HepG2 (cell line): Measurements from ENCODE around the gene CBFA2T2. TPM values are rescaled to one million over a fixed set of nuclear protein-coding genes. Genes with fewer than 3 reads are reported as not detected.

Experiments used
- ADNP ChIP-seq: sonication (generic); formaldehyde crosslinking; IDR thresholded peaks from 2 replicates; pipeline ENCODE4 v1.4.0; 2020; ENCODE audit warnings: missing genetic modification reagents
- EED ChIP-seq: sonication (generic); formaldehyde crosslinking; IDR thresholded peaks from 2 replicates; pipeline ENCODE4 v1.5.0; 2020; ENCODE audit warnings: mild to moderate bottlenecking, missing genetic modification reagents
- MEIS1 ChIP-seq: sonication (generic); formaldehyde crosslinking; IDR thresholded peaks from 2 replicates; pipeline ENCODE4 v1.9.0; 2021; ENCODE audit warnings: mild to moderate bottlenecking, missing genetic modification reagents, moderate library complexity, borderline replicate concordance
- PAWR ChIP-seq: sonication (generic); formaldehyde crosslinking; IDR thresholded peaks from 2 replicates; pipeline ENCODE4 v1.4.0; 2020; ENCODE audit warnings: missing genetic modification reagents, mild to moderate bottlenecking, borderline replicate concordance
- PAX8 ChIP-seq: sonication (generic); formaldehyde crosslinking; IDR thresholded peaks from 2 replicates; pipeline ENCODE4 v1.8.0; 2022; ENCODE audit warnings: mild to moderate bottlenecking, missing genetic modification reagents, borderline replicate concordance
- ZNF251 ChIP-seq: sonication (generic); formaldehyde crosslinking; IDR thresholded peaks from 2 replicates; pipeline ENCODE4 v1.9.0; 2021; ENCODE audit warnings: mild to moderate bottlenecking, missing genetic modification reagents
- ZNF430 ChIP-seq: sonication (generic); formaldehyde crosslinking; IDR thresholded peaks from 2 replicates; pipeline ENCODE4 v1.9.0; 2021; ENCODE audit warnings: mild to moderate bottlenecking, missing genetic modification reagents
- ZNF562 ChIP-seq: sonication (generic); formaldehyde crosslinking; IDR thresholded peaks from 2 replicates; pipeline ENCODE4 v1.8.0; 2022; ENCODE audit warnings: missing genetic modification reagents, borderline replicate concordance
- ZNF605 ChIP-seq: sonication (generic); formaldehyde crosslinking; IDR thresholded peaks from 2 replicates; pipeline ENCODE4 v1.8.0; 2022; ENCODE audit warnings: mild to moderate bottlenecking, missing genetic modification reagents
- ZNF709 ChIP-seq: sonication (generic); formaldehyde crosslinking; IDR thresholded peaks from 2 replicates; pipeline ENCODE4 v1.5.0; 2020; ENCODE audit warnings: mild to moderate bottlenecking, missing genetic modification reagents
- ZNF790 ChIP-seq: sonication (generic); formaldehyde crosslinking; IDR thresholded peaks from 2 replicates; pipeline ENCODE4 v1.8.0; 2022; ENCODE audit warnings: missing genetic modification reagents, mild to moderate bottlenecking, borderline replicate concordance
- ZNF850 ChIP-seq: sonication (generic); formaldehyde crosslinking; conservative IDR thresholded peaks from 2 replicates; pipeline ENCODE4 v1.9.0; 2021; ENCODE audit warnings: mild to moderate bottlenecking, missing genetic modification reagents
- ZNF878 ChIP-seq: sonication (generic); formaldehyde crosslinking; IDR thresholded peaks from 2 replicates; pipeline ENCODE4 v1.8.1; 2023; ENCODE audit warnings: mild to moderate bottlenecking, missing genetic modification reagents, moderate library complexity
- polyA plus RNA-seq, 8 experiments: library from polyadenylated mRNA; depleted of rRNA in 3 of 8; stranded (reverse) in 7 of 8; unstranded in 1 of 8; fragments of >200 nt; fragmentation: Illumina TruSeq in 4 of 8; extraction: Trizol in 4 of 8; gene quantifications; 2 replicates each; pipeline versions ENCODE4 v1.2.1 to v1.2.3, GENCODE V29; 2011 to 2016; ENCODE audit warnings: low read depth in 4 of 8, missing spikeins in 1 of 8, mixed read lengths in 1 of 8; ENCODE audit not compliant: insufficient read depth in 1 of 8
- total RNA-seq, 5 experiments: library from RNA; depleted of rRNA; stranded (reverse); fragments of >200 nt; fragmentation: Illumina TruSeq; extraction: Trizol; gene quantifications; 2 replicates each; pipeline ENCODE4 v1.2.3, GENCODE V29; 2016; ENCODE audit warnings: low read depth in 1 of 5
- TF ChIP-seq, protein P1 (sequence below): sonication (generic); formaldehyde crosslinking; IDR thresholded peaks from 2 replicates; pipeline ENCODE4 v1.8.0; 2022; ENCODE audit warnings: mild to moderate bottlenecking, missing genetic modification reagents; ENCODE audit not compliant: insufficient replicate concordance
- TF ChIP-seq, protein P2 (sequence below): sonication (generic); formaldehyde crosslinking; IDR thresholded peaks from 2 replicates; pipeline ENCODE4 v1.8.0; 2022; ENCODE audit warnings: mild to moderate bottlenecking, missing genetic modification reagents, moderate library complexity
- TF ChIP-seq, protein P3 (sequence below): IDR thresholded peaks from 2 replicates; pipeline ENCODE4 v1.6.1; 2012; ENCODE audit warnings: low read depth, low read length, improper control_type of control experiment
- TF ChIP-seq, protein P4 (sequence below): sonication (generic); formaldehyde crosslinking; conservative IDR thresholded peaks from 2 replicates; pipeline ENCODE4 v1.4.0; 2020; ENCODE audit warnings: missing genetic modification reagents
- TF ChIP-seq, protein P5 (sequence below): IDR thresholded peaks from 2 replicates; pipeline ENCODE4 v1.6.1; 2012; ENCODE audit warnings: low read length, improper control_type of control experiment

The CBFA2T2 gene
- total and polyA plus RNA-seq, 2 of the 13 experiments (the other 11 are each of a cell fraction or from before 2014, with no cell fraction given), result 6.3 to 21.2 TPM

DNA sequence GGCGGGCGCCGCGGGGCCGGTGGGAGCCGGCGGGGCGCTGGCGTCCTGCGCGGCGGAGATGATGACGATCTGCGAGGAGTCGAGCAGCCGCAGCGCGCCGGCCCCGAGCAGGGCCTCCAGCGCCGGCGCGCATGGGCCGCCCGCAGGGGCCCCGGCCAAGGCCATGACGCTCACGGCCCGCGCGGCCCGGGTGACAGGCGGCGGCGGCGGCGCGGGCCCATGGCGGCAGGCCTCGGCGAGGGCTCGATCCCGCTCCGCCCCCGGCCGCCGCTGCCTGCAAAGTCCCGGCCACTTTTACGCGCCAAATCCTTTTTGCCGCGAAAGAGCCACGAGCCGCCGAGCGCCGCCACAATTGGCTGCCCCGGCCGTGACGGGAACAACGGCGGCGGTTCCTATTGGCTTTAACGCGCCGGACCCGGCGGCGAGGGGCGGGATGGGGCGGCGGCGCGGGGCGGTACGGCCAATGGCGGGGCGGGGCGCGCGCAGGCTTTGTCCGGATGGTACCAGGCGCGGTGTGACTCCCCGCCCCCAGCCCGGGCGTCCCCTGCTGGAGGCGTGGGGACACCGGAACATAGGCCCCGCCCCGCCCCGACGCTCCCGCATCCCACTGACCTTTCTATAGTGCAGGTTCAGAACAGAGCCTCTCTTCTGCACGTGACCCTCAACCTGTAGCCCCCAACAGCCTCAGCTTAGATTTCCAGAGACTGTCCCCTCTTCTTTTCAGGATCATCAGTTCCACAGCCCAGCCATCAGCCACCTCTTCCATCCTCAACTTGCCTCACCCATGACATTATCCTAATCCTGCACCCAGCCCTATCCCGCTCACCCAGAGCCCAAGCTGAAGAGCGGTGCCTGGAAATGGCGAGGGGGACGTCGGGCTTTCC, 196.4 kb downstream of the CBFA2T2 start, which contains the start of gene E2F1 (continued):
- TF ChIP-seq, protein P1, sequence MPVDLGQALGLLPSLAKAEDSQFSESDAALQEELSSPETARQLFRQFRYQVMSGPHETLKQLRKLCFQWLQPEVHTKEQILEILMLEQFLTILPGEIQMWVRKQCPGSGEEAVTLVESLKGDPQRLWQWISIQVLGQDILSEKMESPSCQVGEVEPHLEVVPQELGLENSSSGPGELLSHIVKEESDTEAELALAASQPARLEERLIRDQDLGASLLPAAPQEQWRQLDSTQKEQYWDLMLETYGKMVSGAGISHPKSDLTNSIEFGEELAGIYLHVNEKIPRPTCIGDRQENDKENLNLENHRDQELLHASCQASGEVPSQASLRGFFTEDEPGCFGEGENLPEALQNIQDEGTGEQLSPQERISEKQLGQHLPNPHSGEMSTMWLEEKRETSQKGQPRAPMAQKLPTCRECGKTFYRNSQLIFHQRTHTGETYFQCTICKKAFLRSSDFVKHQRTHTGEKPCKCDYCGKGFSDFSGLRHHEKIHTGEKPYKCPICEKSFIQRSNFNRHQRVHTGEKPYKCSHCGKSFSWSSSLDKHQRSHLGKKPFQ (CRISPR knock-in tag), result no peak
- TF ChIP-seq ZNF850 (CRISPR knock-in tag) (no peak), MEIS1 (CRISPR knock-in tag) (peak; percentile 34; the same call in 1 of the 2 replicates), PAWR (CRISPR knock-in tag) (no peak), ZNF430 (peak; percentile 91; the same call in 1 of the 2 replicates), ADNP (CRISPR knock-in tag) (no peak), ZNF790 (CRISPR knock-in tag) (no peak), ZNF251 (CRISPR knock-in tag) (no peak), ZNF562 (CRISPR knock-in tag) (peak; percentile 85), ZNF709 (no peak; the same call in none of the 2 replicates), ZNF878 (CRISPR knock-in tag) (peak; percentile 98), EED (CRISPR knock-in tag) (peak; percentile 81; the same call in 1 of the 2 replicates), PAX8 (peak; percentile 38; the same call in 1 of the 2 replicates), ZNF605 (peak; percentile 72; the same call in 1 of the 2 replicates)
- TF ChIP-seq, protein P2, sequence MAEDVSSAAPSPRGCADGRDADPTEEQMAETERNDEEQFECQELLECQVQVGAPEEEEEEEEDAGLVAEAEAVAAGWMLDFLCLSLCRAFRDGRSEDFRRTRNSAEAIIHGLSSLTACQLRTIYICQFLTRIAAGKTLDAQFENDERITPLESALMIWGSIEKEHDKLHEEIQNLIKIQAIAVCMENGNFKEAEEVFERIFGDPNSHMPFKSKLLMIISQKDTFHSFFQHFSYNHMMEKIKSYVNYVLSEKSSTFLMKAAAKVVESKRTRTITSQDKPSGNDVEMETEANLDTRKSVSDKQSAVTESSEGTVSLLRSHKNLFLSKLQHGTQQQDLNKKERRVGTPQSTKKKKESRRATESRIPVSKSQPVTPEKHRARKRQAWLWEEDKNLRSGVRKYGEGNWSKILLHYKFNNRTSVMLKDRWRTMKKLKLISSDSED (CRISPR knock-in tag), result no peak
- TF ChIP-seq, protein P3, sequence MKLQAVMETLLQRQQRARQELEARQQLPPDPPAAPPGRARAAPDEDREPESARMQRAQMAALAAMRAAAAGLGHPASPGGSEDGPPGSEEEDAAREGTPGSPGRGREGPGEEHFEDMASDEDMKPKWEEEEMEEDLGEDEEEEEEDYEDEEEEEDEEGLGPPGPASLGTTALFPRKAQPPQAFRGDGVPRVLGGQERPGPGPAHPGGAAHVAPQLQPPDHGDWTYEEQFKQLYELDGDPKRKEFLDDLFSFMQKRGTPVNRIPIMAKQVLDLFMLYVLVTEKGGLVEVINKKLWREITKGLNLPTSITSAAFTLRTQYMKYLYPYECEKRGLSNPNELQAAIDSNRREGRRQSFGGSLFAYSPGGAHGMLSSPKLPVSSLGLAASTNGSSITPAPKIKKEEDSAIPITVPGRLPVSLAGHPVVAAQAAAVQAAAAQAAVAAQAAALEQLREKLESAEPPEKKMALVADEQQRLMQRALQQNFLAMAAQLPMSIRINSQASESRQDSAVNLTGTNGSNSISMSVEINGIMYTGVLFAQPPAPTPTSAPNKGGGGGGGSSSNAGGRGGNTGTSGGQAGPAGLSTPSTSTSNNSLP, result no peak
- TF ChIP-seq, protein P4, sequence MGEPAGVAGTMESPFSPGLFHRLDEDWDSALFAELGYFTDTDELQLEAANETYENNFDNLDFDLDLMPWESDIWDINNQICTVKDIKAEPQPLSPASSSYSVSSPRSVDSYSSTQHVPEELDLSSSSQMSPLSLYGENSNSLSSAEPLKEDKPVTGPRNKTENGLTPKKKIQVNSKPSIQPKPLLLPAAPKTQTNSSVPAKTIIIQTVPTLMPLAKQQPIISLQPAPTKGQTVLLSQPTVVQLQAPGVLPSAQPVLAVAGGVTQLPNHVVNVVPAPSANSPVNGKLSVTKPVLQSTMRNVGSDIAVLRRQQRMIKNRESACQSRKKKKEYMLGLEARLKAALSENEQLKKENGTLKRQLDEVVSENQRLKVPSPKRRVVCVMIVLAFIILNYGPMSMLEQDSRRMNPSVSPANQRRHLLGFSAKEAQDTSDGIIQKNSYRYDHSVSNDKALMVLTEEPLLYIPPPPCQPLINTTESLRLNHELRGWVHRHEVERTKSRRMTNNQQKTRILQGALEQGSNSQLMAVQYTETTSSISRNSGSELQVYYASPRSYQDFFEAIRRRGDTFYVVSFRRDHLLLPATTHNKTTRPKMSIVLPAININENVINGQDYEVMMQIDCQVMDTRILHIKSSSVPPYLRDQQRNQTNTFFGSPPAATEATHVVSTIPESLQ (CRISPR knock-in tag), result no peak
- TF ChIP-seq, protein P5, sequence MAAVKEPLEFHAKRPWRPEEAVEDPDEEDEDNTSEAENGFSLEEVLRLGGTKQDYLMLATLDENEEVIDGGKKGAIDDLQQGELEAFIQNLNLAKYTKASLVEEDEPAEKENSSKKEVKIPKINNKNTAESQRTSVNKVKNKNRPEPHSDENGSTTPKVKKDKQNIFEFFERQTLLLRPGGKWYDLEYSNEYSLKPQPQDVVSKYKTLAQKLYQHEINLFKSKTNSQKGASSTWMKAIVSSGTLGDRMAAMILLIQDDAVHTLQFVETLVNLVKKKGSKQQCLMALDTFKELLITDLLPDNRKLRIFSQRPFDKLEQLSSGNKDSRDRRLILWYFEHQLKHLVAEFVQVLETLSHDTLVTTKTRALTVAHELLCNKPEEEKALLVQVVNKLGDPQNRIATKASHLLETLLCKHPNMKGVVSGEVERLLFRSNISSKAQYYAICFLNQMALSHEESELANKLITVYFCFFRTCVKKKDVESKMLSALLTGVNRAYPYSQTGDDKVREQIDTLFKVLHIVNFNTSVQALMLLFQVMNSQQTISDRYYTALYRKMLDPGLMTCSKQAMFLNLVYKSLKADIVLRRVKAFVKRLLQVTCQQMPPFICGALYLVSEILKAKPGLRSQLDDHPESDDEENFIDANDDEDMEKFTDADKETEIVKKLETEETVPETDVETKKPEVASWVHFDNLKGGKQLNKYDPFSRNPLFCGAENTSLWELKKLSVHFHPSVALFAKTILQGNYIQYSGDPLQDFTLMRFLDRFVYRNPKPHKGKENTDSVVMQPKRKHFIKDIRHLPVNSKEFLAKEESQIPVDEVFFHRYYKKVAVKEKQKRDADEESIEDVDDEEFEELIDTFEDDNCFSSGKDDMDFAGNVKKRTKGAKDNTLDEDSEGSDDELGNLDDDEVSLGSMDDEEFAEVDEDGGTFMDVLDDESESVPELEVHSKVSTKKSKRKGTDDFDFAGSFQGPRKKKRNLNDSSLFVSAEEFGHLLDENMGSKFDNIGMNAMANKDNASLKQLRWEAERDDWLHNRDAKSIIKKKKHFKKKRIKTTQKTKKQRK, result no peak
